GM12873 (cell line): ENCODE results near the gene CDCP2.

Experiments used
- CTCF ChIP-seq: IDR thresholded peaks from 2 replicates; pipeline ENCODE4 v1.5.1; 2012; ENCODE audit warnings: low read depth, mild to moderate bottlenecking, moderate library complexity, low read length, control low read depth; ENCODE audit not compliant: insufficient read depth; ENCODE audit errors: missing control alignments

Gene CDCP2

GRCh38 chr1:54152696-54153095 is at the start of gene CDCP2:
Gene CDCP2, minus strand, starts transcription at chr1:54153000. Its CDS starts 78 bp downstream, at chr1:54152922.
- TF ChIP-seq CTCF, result no peak

GRCh38 chr1:54200519-54200997 is 47.8 kb upstream of the CDCP2 start:
- no peak for TF ChIP-seq CTCF

GRCh38 chr1:54199765-54200518 is 47.1 kb upstream of the CDCP2 start, which contains the start of the genes CYB5RL and MRPL37:
Gene CYB5RL, minus strand, starts transcription at chr1:54200030. Its CDS starts 4,414 bp downstream, at chr1:54195616.
Gene MRPL37, plus strand, starts transcription at chr1:54200167. Its CDS starts 77 bp downstream, at chr1:54200244.
- TF ChIP-seq CTCF, result no peak

GRCh38 chr1:54199151-54199764 is 46.5 kb upstream of the CDCP2 start:
- TF ChIP-seq CTCF, result no peak

- no peak for TF ChIP-seq CTCF
Measured at GRCh38 chr1:54193453-54193852, 40.7 kb upstream of the CDCP2 start.

- TF ChIP-seq CTCF, result no peak
Measured at GRCh38 chr1:54191525-54191924, 38.7 kb upstream of the CDCP2 start.

- TF ChIP-seq CTCF, result no peak
Measured at GRCh38 chr1:54190526-54190925, 37.7 kb upstream of the CDCP2 start.
